Tibial artery (tissue), 4 donors: ENCODE measurements around the gene CHMP6.
A peak's percentile ranks its signal among the peaks of the same experiment; 100 is the strongest.

Experiments
- DNase-seq, 2 donors: peaks; one replicate each; pipeline ENCODE4 v3.0.0-alpha.2; 2019
- H3K27ac ChIP-seq, 2 donors: fragments of 200-600 bp; sonication (generic) in 1 of 2; 1 replicate in 1 of 2; 2 replicates in 1 of 2; pipeline ENCODE4 v1.5.1; 2018 to 2019; ENCODE audit warnings: mild to moderate bottlenecking in 1 of 2
- H3K27me3 ChIP-seq, 2 donors: fragments of 200-600 bp; sonication (generic) in 1 of 2; one replicate each; pipeline versions ENCODE4 v1.5.1 to v1.6.0; 2016 to 2019
- H3K36me3 ChIP-seq, 3 donors: fragments of 200-600 bp; sonication (generic) in 2 of 3; one replicate each; pipeline ENCODE4 v1.5.1; 2016 to 2019; ENCODE audit warnings: mild to moderate bottlenecking in 2 of 3
- H3K4me1 ChIP-seq, 4 donors: fragments of 200-600 bp; sonication (generic) in 2 of 4; 1 replicate in 3 of 4; 2 replicates in 1 of 4; pipeline ENCODE4 v1.5.1; 2016 to 2019
- H3K4me3 ChIP-seq, 2 donors: fragments of 200-600 bp; sonication (generic) in 1 of 2; 1 replicate in 1 of 2; 2 replicates in 1 of 2; pipeline ENCODE4 v1.5.1; 2018 to 2019; ENCODE audit warnings: mild to moderate bottlenecking in 2 of 2
- H3K9me3 ChIP-seq, 3 donors: fragments of 200-600 bp; sonication (generic) in 1 of 3; one replicate each; pipeline ENCODE4 v1.5.1; 2016 to 2019
- intact Hi-C: fragments of 100-400 bp; cut with DNase I; formaldehyde crosslinking; loops from one replicate; pipeline ENCODE4 v1.15.0; 2023; ENCODE audit warnings: low total_unique reads
- TF ChIP-seq, protein P1 (sequence below), 2 experiments: fragments of 200-600 bp in 1 of 2; fragments of 450-650 bp in 1 of 2; IDR thresholded peaks; one replicate each; pipeline ENCODE4 v1.5.1; 2017 to 2019; ENCODE audit warnings: antibody characterized with exemption in 2 of 2, mild to moderate bottlenecking in 1 of 2, moderate library complexity in 1 of 2

The CHMP6 gene

GRCh38 chr17:80983545-80983944 lies 8.1 kb upstream of the CHMP6 start:
- Histone ChIP-seq H3K4me1 (peaks cover 0 to 34% (median 14%) of the 10 kb centered on the region in 4 donors), H3K27me3 (peaks cover 0 to 5% of the 10 kb centered on the region in 2 donors), H3K36me3 (no peaks in the 10 kb centered on the region), H3K9me3 (no peaks in the 10 kb centered on the region), H3K27ac (peak overlapping the region; percentile 34 to 62), H3K4me3 (no peak overlapping the region)
- no peak for DNase-seq
- intact Hi-C loops = no loop called here
- TF ChIP-seq, protein P1, sequence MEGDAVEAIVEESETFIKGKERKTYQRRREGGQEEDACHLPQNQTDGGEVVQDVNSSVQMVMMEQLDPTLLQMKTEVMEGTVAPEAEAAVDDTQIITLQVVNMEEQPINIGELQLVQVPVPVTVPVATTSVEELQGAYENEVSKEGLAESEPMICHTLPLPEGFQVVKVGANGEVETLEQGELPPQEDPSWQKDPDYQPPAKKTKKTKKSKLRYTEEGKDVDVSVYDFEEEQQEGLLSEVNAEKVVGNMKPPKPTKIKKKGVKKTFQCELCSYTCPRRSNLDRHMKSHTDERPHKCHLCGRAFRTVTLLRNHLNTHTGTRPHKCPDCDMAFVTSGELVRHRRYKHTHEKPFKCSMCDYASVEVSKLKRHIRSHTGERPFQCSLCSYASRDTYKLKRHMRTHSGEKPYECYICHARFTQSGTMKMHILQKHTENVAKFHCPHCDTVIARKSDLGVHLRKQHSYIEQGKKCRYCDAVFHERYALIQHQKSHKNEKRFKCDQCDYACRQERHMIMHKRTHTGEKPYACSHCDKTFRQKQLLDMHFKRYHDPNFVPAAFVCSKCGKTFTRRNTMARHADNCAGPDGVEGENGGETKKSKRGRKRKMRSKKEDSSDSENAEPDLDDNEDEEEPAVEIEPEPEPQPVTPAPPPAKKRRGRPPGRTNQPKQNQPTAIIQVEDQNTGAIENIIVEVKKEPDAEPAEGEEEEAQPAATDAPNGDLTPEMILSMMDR (IDR thresholded peaks at IDR 0.05) = no peak

GRCh38 chr17:80984749-80985148 lies 6.9 kb upstream of the CHMP6 start:
- peak overlapping the region; percentile 47 to 62 for H3K27ac ChIP-seq

GRCh38 chr17:80986046-80986445 lies 5.6 kb upstream of the CHMP6 start:
- DNase-seq = no peak
- no peak overlapping the region for H3K27ac ChIP-seq
- H3K9me3 ChIP-seq = no peaks in the 10 kb centered on the region
- H3K4me1 ChIP-seq = peaks cover 0 to 43% (median 22%) of the 10 kb centered on the region in 4 donors
- TF ChIP-seq, protein P1 (IDR thresholded peaks at IDR 0.05) = no peak
- H3K36me3 ChIP-seq = no peaks in the 10 kb centered on the region
- H3K27me3 ChIP-seq = peaks cover 0 to under 1% of the 10 kb centered on the region in 2 donors
- intact Hi-C loops = no loop called here
- no peak overlapping the region for H3K4me3 ChIP-seq

More at GRCh38 chr17:80984749-80985148, 6.9 kb upstream of the CHMP6 start:
- TF ChIP-seq, protein P1 (IDR thresholded peaks at IDR 0.05) = peak; percentile 17 to 32
- H3K27me3 ChIP-seq = peaks cover 0 to 5% of the 10 kb centered on the region in 2 donors
- peaks cover 0 to 44% (median 24%) of the 10 kb centered on the region in 4 donors for H3K4me1 ChIP-seq
- intact Hi-C loops = loop anchor here (2.0 kb wide), 1 partner anchor 552 kb away; no protein-coding TSS in a partner anchor
- no peak overlapping the region for H3K4me3 ChIP-seq
- H3K9me3 ChIP-seq = no peaks in the 10 kb centered on the region
- DNase-seq = peak; percentile 55 to 89
- H3K36me3 ChIP-seq = no peaks in the 10 kb centered on the region

DNA sequence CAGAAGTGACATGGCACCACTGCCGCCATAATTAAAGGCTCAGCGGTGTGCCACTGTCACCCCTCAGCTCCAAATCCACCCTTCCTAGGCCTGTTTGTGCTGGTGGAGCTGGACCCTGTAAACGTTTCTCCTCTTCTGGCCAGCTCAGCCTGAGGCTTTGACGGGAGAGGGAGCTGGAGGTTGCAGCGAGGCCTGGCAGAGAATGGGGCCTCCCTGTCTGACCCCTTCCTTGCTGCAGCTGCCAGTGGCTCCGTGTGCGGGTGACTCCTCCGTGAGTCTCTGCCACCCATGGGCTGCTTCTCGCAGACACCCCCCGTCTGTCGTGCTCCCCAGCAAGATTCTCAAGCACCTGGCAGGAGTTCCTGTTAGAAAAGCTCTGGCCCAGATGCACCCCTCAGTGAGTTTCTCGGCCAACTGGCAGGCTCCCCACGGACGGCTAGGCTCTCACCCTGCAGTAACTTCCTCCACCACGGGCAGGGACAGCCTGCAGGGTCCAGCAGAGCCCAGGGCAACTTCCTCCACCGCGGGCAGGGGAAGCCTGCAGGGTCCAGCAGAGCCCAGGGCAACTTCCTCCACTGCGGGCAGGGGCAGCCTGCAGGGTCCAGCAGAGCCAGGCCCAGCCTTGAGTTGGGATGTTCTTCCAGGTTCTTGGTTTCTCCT lies 4.7 kb upstream of the CHMP6 start:
- no peaks in the 10 kb centered on the region for H3K27me3 ChIP-seq
- intact Hi-C loops = no loop called here
- peak overlapping the region in 1 of 2 donors; percentile 1 for H3K27ac ChIP-seq

DNA sequence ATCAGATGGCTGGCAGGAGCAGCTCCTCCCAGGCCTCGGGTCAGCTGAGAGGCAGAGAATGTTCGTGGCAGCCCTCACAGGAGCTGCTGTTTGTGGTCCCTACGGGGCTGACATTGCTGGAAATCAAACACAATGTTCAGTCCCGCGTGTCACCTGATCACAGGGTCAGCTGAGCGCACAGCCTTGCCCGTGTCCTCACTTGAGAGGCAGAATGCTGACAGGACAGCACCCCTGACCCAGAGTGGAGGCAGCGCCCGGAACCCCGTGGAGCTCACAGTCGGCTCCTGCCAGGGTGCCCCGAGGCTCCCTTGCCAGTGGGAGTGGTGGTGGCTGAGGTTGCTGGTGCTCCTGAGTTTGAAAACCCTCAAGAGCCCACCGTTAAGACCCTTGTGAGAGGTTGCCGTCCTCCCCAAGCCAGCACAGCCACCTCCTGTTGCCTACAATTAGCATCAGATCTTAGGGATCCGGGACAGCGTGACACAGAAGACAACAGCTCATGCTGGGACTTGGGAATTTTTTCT lies 3.6 kb upstream of the CHMP6 start:
- H3K4me1 ChIP-seq = peaks cover 0 to 50% (median 24%) of the 10 kb centered on the region in 4 donors
- peak overlapping the region in 1 of 2 donors; percentile 21 for H3K27ac ChIP-seq
- H3K9me3 ChIP-seq = no peaks in the 10 kb centered on the region

More for the DNA sequence above, 4.7 kb upstream of the CHMP6 start:
- no peak overlapping the region for H3K4me3 ChIP-seq
- TF ChIP-seq, protein P1 (IDR thresholded peaks at IDR 0.05) = no peak
- peak; percentile 44 to 72 for DNase-seq
- H3K9me3 ChIP-seq = no peaks in the 10 kb centered on the region
- no peaks in the 10 kb centered on the region for H3K36me3 ChIP-seq
- peaks cover 0 to 42% (median 17%) of the 10 kb centered on the region in 4 donors for H3K4me1 ChIP-seq

More for the DNA sequence above, 3.6 kb upstream of the CHMP6 start:
- intact Hi-C loops = no loop called here
- Histone ChIP-seq H3K4me3 (no peak overlapping the region), H3K27me3 (no peaks in the 10 kb centered on the region), H3K36me3 (no peaks in the 10 kb centered on the region)
- TF ChIP-seq, protein P1 (IDR thresholded peaks at IDR 0.05) = no peak
- peak in 1 of 2 donors; percentile 70 for DNase-seq
